HAP-1 (cell line): ENCODE data around the gene SLC4A2.

Experiments
- DNase-seq, 2 experiments: peaks; one replicate each; pipeline ENCODE4 v3.0.0-alpha.2; 2016 to 2020; ENCODE audit warnings: low spot score in 2 of 2
- H3K27me3 ChIP-seq: fragments of 250-450 bp; sonication (Bioruptor Pico); 2 replicates; pipeline ENCODE4 v1.5.1; 2020; ENCODE audit warnings: low read depth, mild to moderate bottlenecking, moderate library complexity
- H3K36me3 ChIP-seq: fragments of 250-450 bp; sonication (Bioruptor Pico); replicated peaks from 2 replicates; pipeline ENCODE4 v1.5.1; 2020; ENCODE audit warnings: mild to moderate bottlenecking
- H3K4me1 ChIP-seq: fragments of 250-450 bp; sonication (Bioruptor Pico); 2 replicates; pipeline ENCODE4 v1.5.1; 2020; ENCODE audit warnings: mild to moderate bottlenecking
- H3K4me3 ChIP-seq: fragments of 250-450 bp; sonication (Bioruptor Pico); 2 replicates; pipeline ENCODE4 v1.5.1; 2020; ENCODE audit warnings: mild to moderate bottlenecking, moderate library complexity
- H3K9me3 ChIP-seq: fragments of 250-450 bp; sonication (Bioruptor Pico); 2 replicates; pipeline ENCODE4 v1.5.1; 2020; ENCODE audit warnings: mild to moderate bottlenecking, moderate library complexity
- in situ Hi-C: fragments of 300-500 bp; cut with MboI; formaldehyde crosslinking; loops from 3 replicates; pipeline ENCODE4 v1.14.3; 2020; ENCODE audit warnings: low sequenced_read_pairs, inconsistent platforms, mixed read lengths

The SLC4A2 gene

GRCh38 chr7:151117565-151117964 lies 58.2 kb downstream of the SLC4A2 start:
- Histone ChIP-seq H3K36me3 (peaks cover 40% of the 10 kb centered on the region), H3K9me3 (no peaks in the 10 kb centered on the region), H3K4me3 (no peak overlapping the region), H3K4me1 (no peaks in the 10 kb centered on the region), H3K27me3 (no peaks in the 10 kb centered on the region)
- in situ Hi-C loops, result no loop called here
- DNase-seq, result no peak

GRCh38 chr7:151118108-151119054 lies 59.0 kb downstream of the SLC4A2 start:
- Histone ChIP-seq H3K4me3 (no peak overlapping the region), H3K36me3 (peaks cover 37% of the 10 kb centered on the region), H3K4me1 (no peaks in the 10 kb centered on the region), H3K9me3 (no peaks in the 10 kb centered on the region), H3K27me3 (no peaks in the 10 kb centered on the region)
- no peak for DNase-seq
- in situ Hi-C loops, result no loop called here

GRCh38 chr7:151119055-151119415 lies 59.6 kb downstream of the SLC4A2 start:
- in situ Hi-C loops, result no loop called here
- no peak for DNase-seq
- no peaks in the 10 kb centered on the region for H3K4me1 ChIP-seq
- no peaks in the 10 kb centered on the region for H3K27me3 ChIP-seq
- H3K9me3 ChIP-seq, result no peaks in the 10 kb centered on the region
- H3K36me3 ChIP-seq, result peaks cover 39% of the 10 kb centered on the region
- no peak overlapping the region for H3K4me3 ChIP-seq

GRCh38 chr7:151119902-151120301 lies 60.5 kb downstream of the SLC4A2 start:
- Histone ChIP-seq H3K36me3 (peaks cover 48% of the 10 kb centered on the region), H3K4me3 (no peak overlapping the region), H3K4me1 (no peaks in the 10 kb centered on the region), H3K9me3 (no peaks in the 10 kb centered on the region), H3K27me3 (no peaks in the 10 kb centered on the region)
- in situ Hi-C loops, result loop anchor here (10.0 kb wide), 1 partner anchor 185 kb away; no protein-coding TSS in a partner anchor
- no peak for DNase-seq

- DNase-seq, result no peak
- Histone ChIP-seq H3K27me3 (no peaks in the 10 kb centered on the region), H3K9me3 (no peaks in the 10 kb centered on the region), H3K36me3 (peaks cover 52% of the 10 kb centered on the region), H3K4me3 (no peak overlapping the region), H3K4me1 (no peaks in the 10 kb centered on the region)
- in situ Hi-C loops, result loop anchor here (10.0 kb wide), 1 partner anchor 184 kb away; no protein-coding TSS in a partner anchor
Observed at GRCh38 chr7:151120896-151121295, 61.5 kb downstream of the SLC4A2 start.

- H3K36me3 ChIP-seq, result peaks cover 52% of the 10 kb centered on the region
- in situ Hi-C loops, result loop anchor here (10.0 kb wide), 1 partner anchor 183 kb away; no protein-coding TSS in a partner anchor
Observed at GRCh38 chr7:151121380-151122170, 62.2 kb downstream of the SLC4A2 start.

GRCh38 chr7:151122276-151122675 lies 62.9 kb downstream of the SLC4A2 start:
- H3K9me3 ChIP-seq, result no peaks in the 10 kb centered on the region
- H3K27me3 ChIP-seq, result no peaks in the 10 kb centered on the region
- no peak for DNase-seq
- in situ Hi-C loops, result loop anchor here (10.0 kb wide), 1 partner anchor 183 kb away; no protein-coding TSS in a partner anchor
- peaks cover 50% of the 10 kb centered on the region for H3K36me3 ChIP-seq
- no peaks in the 10 kb centered on the region for H3K4me1 ChIP-seq
- no peak overlapping the region for H3K4me3 ChIP-seq

More at GRCh38 chr7:151121380-151122170, 62.2 kb downstream of the SLC4A2 start:
- H3K4me3 ChIP-seq, result no peak overlapping the region
- H3K27me3 ChIP-seq, result no peaks in the 10 kb centered on the region
- DNase-seq, result no peak
- no peaks in the 10 kb centered on the region for H3K4me1 ChIP-seq
- H3K9me3 ChIP-seq, result no peaks in the 10 kb centered on the region

GRCh38 chr7:151122796-151123157 lies 63.4 kb downstream of the SLC4A2 start:
- Histone ChIP-seq H3K27me3 (no peaks in the 10 kb centered on the region), H3K4me1 (no peaks in the 10 kb centered on the region), H3K4me3 (no peak overlapping the region), H3K9me3 (no peaks in the 10 kb centered on the region), H3K36me3 (peaks cover 53% of the 10 kb centered on the region)
- DNase-seq, result no peak
- in situ Hi-C loops, result loop anchor here (10.0 kb wide), 1 partner anchor 182 kb away; no protein-coding TSS in a partner anchor

GRCh38 chr7:151123158-151123821 lies 63.9 kb downstream of the SLC4A2 start:
- Histone ChIP-seq H3K36me3 (peaks cover 53% of the 10 kb centered on the region), H3K4me1 (no peaks in the 10 kb centered on the region), H3K4me3 (no peak overlapping the region), H3K9me3 (no peaks in the 10 kb centered on the region), H3K27me3 (no peaks in the 10 kb centered on the region)
- in situ Hi-C loops, result loop anchor here (10.0 kb wide), 1 partner anchor 182 kb away; no protein-coding TSS in a partner anchor
- peak in 1 of 2 experiments; percentile 21 for DNase-seq

- DNase-seq, result peak; percentile 69 to 90
- in situ Hi-C loops, result loop anchor here (10.0 kb wide), 1 partner anchor 181 kb away; no protein-coding TSS in a partner anchor
- no peaks in the 10 kb centered on the region for H3K9me3 ChIP-seq
Observed at GRCh38 chr7:151123822-151124464, 64.6 kb downstream of the SLC4A2 start.

GRCh38 chr7:151124481-151124880 lies 65.1 kb downstream of the SLC4A2 start:
- Histone ChIP-seq H3K36me3 (peaks cover 50% of the 10 kb centered on the region), H3K4me3 (no peak overlapping the region), H3K27me3 (no peaks in the 10 kb centered on the region), H3K4me1 (no peaks in the 10 kb centered on the region), H3K9me3 (no peaks in the 10 kb centered on the region)
- in situ Hi-C loops, result loop anchor here (10.0 kb wide), 1 partner anchor 180 kb away; no protein-coding TSS in a partner anchor
- DNase-seq, result no peak

More at GRCh38 chr7:151123822-151124464, 64.6 kb downstream of the SLC4A2 start:
- no peaks in the 10 kb centered on the region for H3K4me1 ChIP-seq
- H3K4me3 ChIP-seq, result no peak overlapping the region
- H3K27me3 ChIP-seq, result no peaks in the 10 kb centered on the region
- H3K36me3 ChIP-seq, result peaks cover 51% of the 10 kb centered on the region

- in situ Hi-C loops, result loop anchor here (10.0 kb wide), 1 partner anchor 180 kb away; no protein-coding TSS in a partner anchor
- H3K36me3 ChIP-seq, result peaks cover 49% of the 10 kb centered on the region
- H3K4me1 ChIP-seq, result no peaks in the 10 kb centered on the region
- no peak for DNase-seq
- H3K4me3 ChIP-seq, result no peak overlapping the region
- no peaks in the 10 kb centered on the region for H3K9me3 ChIP-seq
- H3K27me3 ChIP-seq, result no peaks in the 10 kb centered on the region
Observed at GRCh38 chr7:151124899-151125399, 65.6 kb downstream of the SLC4A2 start.
